ENCODE results near the gene PRKCA.

The PRKCA gene

DNA sequence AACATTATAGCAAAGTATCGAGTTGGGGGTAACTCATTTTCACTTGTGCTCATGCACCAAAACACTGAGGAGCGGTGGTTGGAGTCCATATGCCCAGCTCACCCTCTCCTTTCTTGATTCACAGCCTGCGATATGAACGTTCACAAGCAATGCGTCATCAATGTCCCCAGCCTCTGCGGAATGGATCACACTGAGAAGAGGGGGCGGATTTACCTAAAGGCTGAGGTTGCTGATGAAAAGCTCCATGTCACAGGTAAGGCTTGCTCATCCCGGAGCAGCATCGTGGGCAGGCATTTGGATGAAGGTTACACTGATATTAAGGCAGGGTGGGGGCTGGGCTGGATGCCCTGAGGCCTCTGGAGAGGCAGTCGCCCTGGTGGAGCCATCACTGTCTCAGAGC, 342.8 kb downstream of the PRKCA start:
- Histone ChIP-seq H3K4me3 (ENCODE audit: insufficient read depth, low read depth, low read length, poor library complexity, severe bottlenecking) (no peak overlapping the region), H3K9me3 (ENCODE audit: control insufficient read depth, low read length) (no peaks in the 10 kb centered on the region), H3K4me1 (ENCODE audit: control insufficient read depth, insufficient read depth, low read length, poor library complexity, severe bottlenecking) (no peaks in the 10 kb centered on the region), H3K27me3 (replicated peaks; ENCODE audit: control insufficient read depth, insufficient read depth, low read length, poor library complexity, severe bottlenecking) (no peaks in the 10 kb centered on the region), H3K27ac (ENCODE audit: insufficient read depth, low read length, poor library complexity, severe bottlenecking) (no peak overlapping the region), H3K36me3 (ENCODE audit: control insufficient read depth, insufficient read depth, low read length) (peaks cover 32% of the 10 kb centered on the region)
- DNase-seq = no peak

- no peak overlapping the region for H3K27ac ChIP-seq (ENCODE audit: insufficient read depth, low read length, poor library complexity, severe bottlenecking)
- no peaks in the 10 kb centered on the region for H3K27me3 ChIP-seq (replicated peaks; ENCODE audit: control insufficient read depth, insufficient read depth, low read length, poor library complexity, severe bottlenecking)
- peaks cover 6% of the 10 kb centered on the region for H3K4me1 ChIP-seq (ENCODE audit: control insufficient read depth, insufficient read depth, low read length, poor library complexity, severe bottlenecking)
- no peaks in the 10 kb centered on the region for H3K9me3 ChIP-seq (ENCODE audit: control insufficient read depth, low read length)
- peaks cover 20% of the 10 kb centered on the region for H3K36me3 ChIP-seq (ENCODE audit: control insufficient read depth, insufficient read depth, low read length)
- no peak overlapping the region for H3K4me3 ChIP-seq (ENCODE audit: insufficient read depth, low read depth, low read length, poor library complexity, severe bottlenecking)
- no peak for DNase-seq
Observed at GRCh38 chr17:66647391-66647983, 345.1 kb downstream of the PRKCA start.

DNA sequence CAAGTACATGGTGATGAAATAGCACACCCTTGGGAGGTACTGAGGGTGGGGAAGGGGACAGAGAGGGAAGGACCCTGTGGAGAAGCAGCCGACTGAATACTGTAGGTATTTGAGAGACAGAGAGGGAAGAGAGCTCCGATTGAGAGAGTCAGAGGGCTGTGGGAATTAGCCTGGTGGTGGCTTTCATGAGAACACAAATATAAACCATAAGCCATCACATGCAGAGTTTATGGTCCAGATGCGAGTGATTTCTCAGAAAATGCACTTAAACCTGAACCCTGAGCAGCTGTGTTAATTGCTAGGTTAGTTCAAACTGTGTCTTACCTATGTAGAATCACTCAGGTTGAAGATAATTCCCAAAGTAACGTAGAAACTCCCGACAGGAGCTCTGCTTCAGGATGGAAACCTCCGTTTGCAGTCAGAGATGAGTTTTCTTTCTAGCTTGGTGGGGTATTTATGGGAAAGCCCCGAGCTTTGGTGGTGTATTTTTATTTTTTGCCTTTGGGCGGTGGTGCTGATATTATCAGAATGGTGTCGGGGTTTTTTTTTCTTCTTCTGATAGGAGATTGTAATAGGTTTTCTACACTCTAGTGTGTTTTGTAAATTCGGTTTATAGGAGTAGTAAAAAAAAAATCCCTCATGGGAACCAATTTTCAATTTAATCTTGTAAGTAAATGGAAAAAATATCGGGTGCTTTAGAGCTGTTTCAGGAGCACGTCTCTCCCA, 347.6 kb downstream of the PRKCA start:
- peak overlapping the region; percentile 18 for H3K4me3 ChIP-seq (ENCODE audit: insufficient read depth, low read depth, low read length, poor library complexity, severe bottlenecking)
- H3K4me1 ChIP-seq (ENCODE audit: control insufficient read depth, insufficient read depth, low read length, poor library complexity, severe bottlenecking) = peaks cover 10% of the 10 kb centered on the region
- peaks cover 23% of the 10 kb centered on the region for H3K36me3 ChIP-seq (ENCODE audit: control insufficient read depth, insufficient read depth, low read length)
- H3K27me3 ChIP-seq (replicated peaks; ENCODE audit: control insufficient read depth, insufficient read depth, low read length, poor library complexity, severe bottlenecking) = no peaks in the 10 kb centered on the region
- peak overlapping the region; percentile 52 for H3K27ac ChIP-seq (ENCODE audit: insufficient read depth, low read length, poor library complexity, severe bottlenecking)
- no peak for DNase-seq
- no peaks in the 10 kb centered on the region for H3K9me3 ChIP-seq (ENCODE audit: control insufficient read depth, low read length)

- H3K36me3 ChIP-seq (ENCODE audit: control insufficient read depth, insufficient read depth, low read length) = peaks cover 24% of the 10 kb centered on the region
Observed at GRCh38 chr17:66650544-66650877, 348.1 kb downstream of the PRKCA start.

DNA sequence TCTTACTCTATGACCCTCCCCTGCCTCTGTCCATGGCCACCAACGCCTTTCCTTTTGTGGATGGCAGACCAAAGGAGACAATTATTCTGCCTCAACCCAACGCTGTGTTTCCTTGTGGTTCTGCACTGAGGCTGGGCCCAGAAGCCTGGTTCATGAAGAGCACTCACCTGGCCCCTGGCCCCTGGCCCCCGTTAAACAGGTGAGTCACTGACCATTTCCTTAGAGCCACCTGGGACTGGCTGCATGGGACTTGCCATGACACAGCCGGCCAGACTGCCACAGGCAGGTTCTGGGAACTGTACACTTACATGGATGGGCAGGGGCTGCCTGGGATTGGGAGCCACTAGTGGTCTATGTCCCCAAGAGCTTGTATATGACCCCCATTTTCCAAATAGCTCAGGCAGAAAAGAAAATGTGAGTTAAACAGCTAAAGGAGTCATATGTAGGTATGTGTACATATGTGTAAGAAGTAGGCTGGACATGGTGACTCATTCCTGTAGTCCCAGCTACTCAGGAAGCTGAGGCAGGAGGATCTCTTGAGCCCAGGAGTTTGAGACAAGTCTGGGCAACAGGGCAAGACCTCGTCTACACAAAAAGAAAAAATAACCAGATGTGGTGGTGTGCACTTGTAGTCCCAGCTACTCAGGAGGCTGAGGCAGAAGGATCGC, 350.6 kb downstream of the PRKCA start:
- Histone ChIP-seq H3K4me1 (ENCODE audit: control insufficient read depth, insufficient read depth, low read length, poor library complexity, severe bottlenecking) (peaks cover 10% of the 10 kb centered on the region), H3K27me3 (replicated peaks; ENCODE audit: control insufficient read depth, insufficient read depth, low read length, poor library complexity, severe bottlenecking) (no peaks in the 10 kb centered on the region), H3K36me3 (ENCODE audit: control insufficient read depth, insufficient read depth, low read length) (peaks cover 11% of the 10 kb centered on the region), H3K4me3 (ENCODE audit: insufficient read depth, low read depth, low read length, poor library complexity, severe bottlenecking) (no peak overlapping the region), H3K9me3 (ENCODE audit: control insufficient read depth, low read length) (no peaks in the 10 kb centered on the region), H3K27ac (ENCODE audit: insufficient read depth, low read length, poor library complexity, severe bottlenecking) (no peak overlapping the region)
- no peak for DNase-seq

More at GRCh38 chr17:66650544-66650877, 348.1 kb downstream of the PRKCA start:
- Histone ChIP-seq H3K4me1 (ENCODE audit: control insufficient read depth, insufficient read depth, low read length, poor library complexity, severe bottlenecking) (peaks cover 10% of the 10 kb centered on the region), H3K27me3 (replicated peaks; ENCODE audit: control insufficient read depth, insufficient read depth, low read length, poor library complexity, severe bottlenecking) (no peaks in the 10 kb centered on the region), H3K9me3 (ENCODE audit: control insufficient read depth, low read length) (no peaks in the 10 kb centered on the region), H3K4me3 (ENCODE audit: insufficient read depth, low read depth, low read length, poor library complexity, severe bottlenecking) (no peak overlapping the region), H3K27ac (ENCODE audit: insufficient read depth, low read length, poor library complexity, severe bottlenecking) (peak overlapping the region; percentile 52)
- no peak for DNase-seq

GRCh38 chr17:66654106-66654740, 351.8 kb downstream of the PRKCA start:
- no peak for DNase-seq
- H3K4me1 ChIP-seq (ENCODE audit: control insufficient read depth, insufficient read depth, low read length, poor library complexity, severe bottlenecking) = peaks cover 10% of the 10 kb centered on the region
- no peak overlapping the region for H3K27ac ChIP-seq (ENCODE audit: insufficient read depth, low read length, poor library complexity, severe bottlenecking)
- peaks cover 7% of the 10 kb centered on the region for H3K36me3 ChIP-seq (ENCODE audit: control insufficient read depth, insufficient read depth, low read length)
- no peaks in the 10 kb centered on the region for H3K27me3 ChIP-seq (replicated peaks; ENCODE audit: control insufficient read depth, insufficient read depth, low read length, poor library complexity, severe bottlenecking)
- H3K4me3 ChIP-seq (ENCODE audit: insufficient read depth, low read depth, low read length, poor library complexity, severe bottlenecking) = no peak overlapping the region
- H3K9me3 ChIP-seq (ENCODE audit: control insufficient read depth, low read length) = no peaks in the 10 kb centered on the region

GRCh38 chr17:66654764-66655163, 352.4 kb downstream of the PRKCA start:
- Histone ChIP-seq H3K27ac (ENCODE audit: insufficient read depth, low read length, poor library complexity, severe bottlenecking) (no peak overlapping the region), H3K36me3 (ENCODE audit: control insufficient read depth, insufficient read depth, low read length) (peaks cover 7% of the 10 kb centered on the region), H3K9me3 (ENCODE audit: control insufficient read depth, low read length) (no peaks in the 10 kb centered on the region), H3K27me3 (replicated peaks; ENCODE audit: control insufficient read depth, insufficient read depth, low read length, poor library complexity, severe bottlenecking) (no peaks in the 10 kb centered on the region), H3K4me3 (ENCODE audit: insufficient read depth, low read depth, low read length, poor library complexity, severe bottlenecking) (no peak overlapping the region), H3K4me1 (ENCODE audit: control insufficient read depth, insufficient read depth, low read length, poor library complexity, severe bottlenecking) (peaks cover 10% of the 10 kb centered on the region)
- DNase-seq = no peak

DNA sequence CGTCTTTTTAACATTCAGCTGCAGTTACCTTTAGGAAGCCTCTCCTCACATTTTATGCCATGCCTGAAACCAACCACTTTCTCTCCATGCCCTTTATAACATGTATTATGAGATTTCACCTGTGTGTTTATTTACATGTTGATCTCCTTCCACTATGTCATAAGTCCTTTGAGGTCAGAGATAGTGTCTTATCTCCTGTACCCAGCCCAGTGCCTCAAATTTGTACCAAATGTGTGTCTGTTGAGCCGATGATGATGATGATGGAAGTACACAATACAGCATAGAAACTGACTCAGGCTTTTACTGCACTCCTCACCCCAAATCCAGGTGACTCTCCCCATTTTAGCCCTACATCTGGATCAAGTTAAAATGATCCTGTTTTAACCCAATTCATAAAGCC, 353.0 kb downstream of the PRKCA start:
- DNase-seq = no peak
- Histone ChIP-seq H3K27me3 (replicated peaks; ENCODE audit: control insufficient read depth, insufficient read depth, low read length, poor library complexity, severe bottlenecking) (no peaks in the 10 kb centered on the region), H3K4me3 (ENCODE audit: insufficient read depth, low read depth, low read length, poor library complexity, severe bottlenecking) (no peak overlapping the region), H3K4me1 (ENCODE audit: control insufficient read depth, insufficient read depth, low read length, poor library complexity, severe bottlenecking) (peaks cover 9% of the 10 kb centered on the region), H3K36me3 (ENCODE audit: control insufficient read depth, insufficient read depth, low read length) (peaks cover 7% of the 10 kb centered on the region), H3K27ac (ENCODE audit: insufficient read depth, low read length, poor library complexity, severe bottlenecking) (no peak overlapping the region), H3K9me3 (ENCODE audit: control insufficient read depth, low read length) (no peaks in the 10 kb centered on the region)

- no peak overlapping the region for H3K4me3 ChIP-seq (ENCODE audit: insufficient read depth, low read depth, low read length, poor library complexity, severe bottlenecking)
- peaks cover 5% of the 10 kb centered on the region for H3K4me1 ChIP-seq (ENCODE audit: control insufficient read depth, insufficient read depth, low read length, poor library complexity, severe bottlenecking)
- DNase-seq = no peak
- H3K9me3 ChIP-seq (ENCODE audit: control insufficient read depth, low read length) = no peaks in the 10 kb centered on the region
- H3K27me3 ChIP-seq (replicated peaks; ENCODE audit: control insufficient read depth, insufficient read depth, low read length, poor library complexity, severe bottlenecking) = no peaks in the 10 kb centered on the region
- peaks cover 7% of the 10 kb centered on the region for H3K36me3 ChIP-seq (ENCODE audit: control insufficient read depth, insufficient read depth, low read length)
- H3K27ac ChIP-seq (ENCODE audit: insufficient read depth, low read length, poor library complexity, severe bottlenecking) = no peak overlapping the region
Observed at GRCh38 chr17:66655861-66656260, 353.4 kb downstream of the PRKCA start.
